HCT116 (cell line): ENCODE data around the gene ANKRD44.

Source experiments
- EZH2 ChIP-seq: fragments of 200-600 bp; sonication (generic); IDR thresholded peaks from 2 replicates; pipeline ENCODE4 v1.6.1; 2017; ENCODE audit warnings: antibody characterized with exemption, mixed run types
- EZH2phosphoT487 ChIP-seq: fragments of 200-600 bp; IDR thresholded peaks from 2 replicates; pipeline ENCODE4 v1.6.1; 2018; ENCODE audit warnings: antibody characterized with exemption, borderline replicate concordance
- JUND ChIP-seq: IDR thresholded peaks from 2 replicates; pipeline ENCODE4 v1.6.1; 2012
- POLR2A ChIP-seq: IDR thresholded peaks from 2 replicates; pipeline ENCODE4 v1.7.0; 2011; ENCODE audit warnings: borderline replicate concordance; ENCODE audit not compliant: insufficient read depth, insufficient read length; ENCODE audit errors: extremely low read depth
- RAD21 ChIP-seq: IDR thresholded peaks from 2 replicates; pipeline ENCODE4 v1.6.1; 2012; ENCODE audit warnings: low read depth, mild to moderate bottlenecking
- TF ChIP-seq, protein P1 (sequence below): IDR thresholded peaks from 2 replicates; pipeline ENCODE4 v1.6.1; 2012; ENCODE audit warnings: low read depth
- TF ChIP-seq, protein P2 (sequence below), 3 experiments: fragments of 200-600 bp in 1 of 3; sonication (generic) in 1 of 3; IDR thresholded peaks in 2 of 3; conservative IDR thresholded peaks in 1 of 3; 2 replicates each; pipeline ENCODE4 v1.5.1; 2012 to 2017; ENCODE audit warnings: low read depth in 2 of 3, low read length in 2 of 3, antibody characterized with exemption in 1 of 3, borderline replicate concordance in 1 of 3, control low read depth in 1 of 3, mild to moderate bottlenecking in 1 of 3, mixed read lengths in 1 of 3, mixed run types in 1 of 3, moderate library complexity in 1 of 3; ENCODE audit not compliant: insufficient read depth in 1 of 3

DNA sequence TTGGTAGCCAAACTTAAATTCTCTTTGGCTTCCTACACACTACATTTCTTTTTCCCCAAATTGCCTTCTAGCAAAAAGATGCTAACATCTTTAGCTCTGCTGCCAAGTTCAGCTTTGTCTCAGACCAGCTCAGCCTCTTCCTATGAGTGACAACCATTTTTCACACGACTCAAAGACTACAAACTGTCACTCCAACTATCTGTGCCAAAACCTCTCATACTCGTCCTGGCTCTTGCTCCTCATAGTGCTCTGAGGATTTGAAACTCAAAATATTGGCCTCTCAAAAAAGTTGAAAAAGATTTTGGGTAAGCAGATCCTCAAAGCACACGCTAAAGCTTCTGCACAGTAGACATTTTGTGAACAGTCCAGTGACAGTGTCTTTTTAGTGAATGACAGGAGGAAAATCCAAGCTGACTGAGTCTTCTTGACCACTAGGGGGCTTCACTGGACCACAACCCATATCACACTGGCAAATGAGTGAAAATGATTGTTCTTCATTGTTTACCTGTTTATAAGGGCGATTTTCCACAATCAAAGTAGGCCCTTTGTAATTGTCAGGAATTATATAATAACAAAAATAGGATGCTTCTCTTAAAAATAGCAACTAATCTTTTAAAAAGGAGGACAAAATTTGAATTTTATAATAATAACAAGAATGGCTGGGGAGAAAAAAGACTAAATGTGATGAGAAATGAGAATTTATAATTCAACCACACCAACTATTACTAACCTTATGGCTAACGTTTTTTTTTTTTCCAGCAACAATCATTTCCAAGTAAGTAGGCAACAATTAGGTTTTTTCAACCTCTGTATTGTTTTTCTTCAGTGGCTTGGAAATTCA, 298.6 kb downstream of the ANKRD44 start:
- TF ChIP-seq POLR2A, result no peak
- TF ChIP-seq, protein P1, sequence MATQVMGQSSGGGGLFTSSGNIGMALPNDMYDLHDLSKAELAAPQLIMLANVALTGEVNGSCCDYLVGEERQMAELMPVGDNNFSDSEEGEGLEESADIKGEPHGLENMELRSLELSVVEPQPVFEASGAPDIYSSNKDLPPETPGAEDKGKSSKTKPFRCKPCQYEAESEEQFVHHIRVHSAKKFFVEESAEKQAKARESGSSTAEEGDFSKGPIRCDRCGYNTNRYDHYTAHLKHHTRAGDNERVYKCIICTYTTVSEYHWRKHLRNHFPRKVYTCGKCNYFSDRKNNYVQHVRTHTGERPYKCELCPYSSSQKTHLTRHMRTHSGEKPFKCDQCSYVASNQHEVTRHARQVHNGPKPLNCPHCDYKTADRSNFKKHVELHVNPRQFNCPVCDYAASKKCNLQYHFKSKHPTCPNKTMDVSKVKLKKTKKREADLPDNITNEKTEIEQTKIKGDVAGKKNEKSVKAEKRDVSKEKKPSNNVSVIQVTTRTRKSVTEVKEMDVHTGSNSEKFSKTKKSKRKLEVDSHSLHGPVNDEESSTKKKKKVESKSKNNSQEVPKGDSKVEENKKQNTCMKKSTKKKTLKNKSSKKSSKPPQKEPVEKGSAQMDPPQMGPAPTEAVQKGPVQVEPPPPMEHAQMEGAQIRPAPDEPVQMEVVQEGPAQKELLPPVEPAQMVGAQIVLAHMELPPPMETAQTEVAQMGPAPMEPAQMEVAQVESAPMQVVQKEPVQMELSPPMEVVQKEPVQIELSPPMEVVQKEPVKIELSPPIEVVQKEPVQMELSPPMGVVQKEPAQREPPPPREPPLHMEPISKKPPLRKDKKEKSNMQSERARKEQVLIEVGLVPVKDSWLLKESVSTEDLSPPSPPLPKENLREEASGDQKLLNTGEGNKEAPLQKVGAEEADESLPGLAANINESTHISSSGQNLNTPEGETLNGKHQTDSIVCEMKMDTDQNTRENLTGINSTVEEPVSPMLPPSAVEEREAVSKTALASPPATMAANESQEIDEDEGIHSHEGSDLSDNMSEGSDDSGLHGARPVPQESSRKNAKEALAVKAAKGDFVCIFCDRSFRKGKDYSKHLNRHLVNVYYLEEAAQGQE, result no peak
- TF ChIP-seq, protein P2, sequence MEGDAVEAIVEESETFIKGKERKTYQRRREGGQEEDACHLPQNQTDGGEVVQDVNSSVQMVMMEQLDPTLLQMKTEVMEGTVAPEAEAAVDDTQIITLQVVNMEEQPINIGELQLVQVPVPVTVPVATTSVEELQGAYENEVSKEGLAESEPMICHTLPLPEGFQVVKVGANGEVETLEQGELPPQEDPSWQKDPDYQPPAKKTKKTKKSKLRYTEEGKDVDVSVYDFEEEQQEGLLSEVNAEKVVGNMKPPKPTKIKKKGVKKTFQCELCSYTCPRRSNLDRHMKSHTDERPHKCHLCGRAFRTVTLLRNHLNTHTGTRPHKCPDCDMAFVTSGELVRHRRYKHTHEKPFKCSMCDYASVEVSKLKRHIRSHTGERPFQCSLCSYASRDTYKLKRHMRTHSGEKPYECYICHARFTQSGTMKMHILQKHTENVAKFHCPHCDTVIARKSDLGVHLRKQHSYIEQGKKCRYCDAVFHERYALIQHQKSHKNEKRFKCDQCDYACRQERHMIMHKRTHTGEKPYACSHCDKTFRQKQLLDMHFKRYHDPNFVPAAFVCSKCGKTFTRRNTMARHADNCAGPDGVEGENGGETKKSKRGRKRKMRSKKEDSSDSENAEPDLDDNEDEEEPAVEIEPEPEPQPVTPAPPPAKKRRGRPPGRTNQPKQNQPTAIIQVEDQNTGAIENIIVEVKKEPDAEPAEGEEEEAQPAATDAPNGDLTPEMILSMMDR (IDR thresholded peaks at IDR 0.05 in 2 of 3, conservative IDR thresholded peaks at IDR 0.05 in 1 of 3; ENCODE audit: borderline replicate concordance in 1 of 3, insufficient read depth in 1 of 3, low read depth in 2 of 3, low read length in 2 of 3), result peak; percentile 67 to 93 (median 85); a peak in 5 of 6 replicates
- no peak for TF ChIP-seq JUND
- no peak for TF ChIP-seq EZH2phosphoT487
- TF ChIP-seq RAD21, result peak; percentile 79
- no peak for TF ChIP-seq EZH2
